ENCODE data around the gene ASCC3. TPM values are rescaled to one million over a fixed set of nuclear protein-coding genes. Genes with fewer than 3 reads are reported as not detected.
"Not testable (repeated sequence)": the region's sequence is repeated elsewhere in the genome, so short reads cannot be mapped to it uniquely, and the experiment has no call there.

Gene ASCC3
- total RNA-seq, 4 donors from 2014 or later = 25.9 to 40.9 (median 31.3) TPM

DNA sequence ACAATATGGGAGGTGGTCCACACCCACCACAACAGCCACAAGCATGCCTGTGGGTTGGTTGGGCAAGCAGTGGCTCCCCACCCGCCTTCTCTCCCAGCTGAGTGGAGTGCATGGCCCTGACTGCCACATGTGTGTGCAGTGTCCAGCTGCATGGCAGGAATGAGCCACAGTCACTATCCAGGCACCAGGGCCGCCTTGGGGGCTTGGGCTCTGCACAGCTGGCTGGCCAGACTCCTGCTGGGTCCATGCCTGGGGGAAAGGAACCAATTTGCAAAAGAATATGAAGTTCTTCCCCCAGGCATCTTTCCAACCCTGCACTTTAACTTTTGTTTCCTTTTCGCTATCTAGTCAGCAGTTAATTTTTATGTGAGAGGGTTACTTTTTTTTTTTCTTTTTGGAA, 11.6 kb upstream of the ASCC3 start:
- WGBS = 59% methylated on average over 3 of the region's 3 CpGs
- H3K27ac ChIP-seq = no peak overlapping the region
- H3K27me3 ChIP-seq = no peaks in the 10 kb centered on the region
- H3K9me3 ChIP-seq = no peaks in the 10 kb centered on the region
- no peaks in the 10 kb centered on the region for H3K4me1 ChIP-seq
- DNase-seq (ENCODE audit: low spot score in 2 of 2) = no peak
- H3K36me3 ChIP-seq = no peaks in the 10 kb centered on the region
- TF ChIP-seq CTCF (IDR thresholded peaks at IDR 0.05) = no peak
- TF ChIP-seq POLR2AphosphoS5 (IDR thresholded peaks at IDR 0.05) = no peak
- TF ChIP-seq POLR2A (IDR thresholded peaks at IDR 0.05) = no peak
- no peak for TF ChIP-seq EP300 (IDR thresholded peaks at IDR 0.05)
- no peak overlapping the region for H3K4me3 ChIP-seq

DNA sequence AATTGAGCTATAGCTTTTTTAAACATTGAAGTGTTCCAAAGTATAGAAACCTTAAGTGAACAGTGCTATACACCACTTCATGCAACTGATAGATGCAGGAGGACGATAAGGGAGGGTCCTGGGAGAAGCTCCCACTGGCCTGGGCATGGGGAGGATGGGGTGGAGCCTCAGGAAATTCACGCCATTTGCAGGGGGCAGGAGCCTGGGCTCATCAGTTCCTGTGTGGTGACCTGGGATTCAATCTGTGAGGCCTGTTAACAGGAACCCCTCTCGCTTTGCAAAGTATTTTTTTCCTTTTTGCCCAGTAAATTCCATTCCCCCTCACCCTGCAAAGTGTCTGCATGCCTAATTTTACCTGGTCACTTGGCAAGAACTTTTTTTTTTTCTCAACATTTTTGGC, 11.0 kb upstream of the ASCC3 start:
- 80% methylated on average over 3 of the region's 3 CpGs for WGBS
- Histone ChIP-seq H3K27me3 (no peaks in the 10 kb centered on the region), H3K27ac (no peak overlapping the region), H3K4me1 (no peaks in the 10 kb centered on the region), H3K4me3 (no peak overlapping the region), H3K36me3 (no peaks in the 10 kb centered on the region), H3K9me3 (no peaks in the 10 kb centered on the region)
- no peak for DNase-seq (ENCODE audit: low spot score in 2 of 2)
- TF ChIP-seq POLR2A (IDR thresholded peaks at IDR 0.05) = no peak
- no peak for TF ChIP-seq EP300 (IDR thresholded peaks at IDR 0.05)
- TF ChIP-seq CTCF (IDR thresholded peaks at IDR 0.05) = no peak
- no peak for TF ChIP-seq POLR2AphosphoS5 (IDR thresholded peaks at IDR 0.05)

DNA sequence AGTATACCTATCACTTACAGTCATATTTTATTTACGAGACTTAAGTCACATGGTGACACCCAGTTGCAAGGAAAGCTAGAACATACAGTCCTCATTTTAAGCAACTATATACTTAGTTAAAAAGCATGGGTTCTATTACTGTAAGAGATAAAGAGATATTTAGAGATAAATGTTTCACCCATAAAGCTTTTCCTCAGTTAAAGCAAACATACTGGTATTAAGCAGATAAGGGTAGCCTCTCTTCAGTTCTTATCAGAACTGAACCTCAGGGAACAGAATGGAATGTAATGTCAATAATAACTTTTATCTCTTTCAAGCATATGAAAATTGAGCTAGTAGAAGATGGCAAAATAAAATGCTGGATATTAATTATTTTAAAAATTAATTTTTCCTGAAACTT, 9.9 kb upstream of the ASCC3 start:
- DNase-seq (ENCODE audit: low spot score in 2 of 2) = no peak
- TF ChIP-seq POLR2A (IDR thresholded peaks at IDR 0.05) (no peak), EP300 (IDR thresholded peaks at IDR 0.05) (no peak), CTCF (IDR thresholded peaks at IDR 0.05) (no peak), POLR2AphosphoS5 (IDR thresholded peaks at IDR 0.05) (no peak)
- 83% methylated on average over 1 of the region's 1 CpG for WGBS
- H3K27me3 ChIP-seq = no peaks in the 10 kb centered on the region
- no peak overlapping the region for H3K4me3 ChIP-seq
- no peaks in the 10 kb centered on the region for H3K36me3 ChIP-seq
- H3K9me3 ChIP-seq = no peaks in the 10 kb centered on the region
- H3K4me1 ChIP-seq = no peaks in the 10 kb centered on the region
- no peak overlapping the region for H3K27ac ChIP-seq

GRCh38 chr6:100890646-100891045, 9.5 kb upstream of the ASCC3 start:
- not testable (repeated sequence) for H3K9me3 ChIP-seq; H3K4me3 ChIP-seq; H3K36me3 ChIP-seq; H3K27me3 ChIP-seq; DNase-seq (ENCODE audit: low spot score in 2 of 2); H3K27ac ChIP-seq; H3K4me1 ChIP-seq
- 67% methylated on average over 1 of the region's 1 CpG for WGBS

- no peak for DNase-seq (ENCODE audit: low spot score in 2 of 2)
- H3K36me3 ChIP-seq = no peaks in the 10 kb centered on the region
- WGBS = 94% methylated on average over 13 of the region's 13 CpGs
Measured at GRCh38 chr6:100889351-100889750, 8.2 kb upstream of the ASCC3 start.

DNA sequence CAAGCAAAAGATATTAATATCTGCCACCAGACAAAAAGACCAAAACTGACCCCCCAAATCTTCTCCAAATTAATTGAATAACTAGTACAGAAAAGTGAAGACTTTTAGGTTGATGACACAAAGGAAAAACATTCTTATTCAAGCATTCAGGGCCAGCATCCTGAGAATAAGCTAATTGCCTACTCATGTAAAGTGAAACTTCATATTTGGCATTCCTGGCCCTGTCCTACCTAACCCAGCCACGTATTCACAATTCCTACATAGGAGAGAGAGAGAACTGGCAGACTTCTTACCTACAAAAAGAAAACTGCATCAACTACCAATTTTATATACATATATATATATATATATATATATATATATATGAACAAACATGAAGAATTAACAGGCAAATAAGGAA, 4.9 kb upstream of the ASCC3 start:
- no peak for DNase-seq (ENCODE audit: low spot score in 2 of 2)
- Histone ChIP-seq H3K9me3 (no peaks in the 10 kb centered on the region), H3K4me1 (peaks cover 10% of the 10 kb centered on the region), H3K27ac (no peak overlapping the region), H3K4me3 (no peak overlapping the region), H3K36me3 (no peaks in the 10 kb centered on the region), H3K27me3 (no peaks in the 10 kb centered on the region)
- 48% methylated on average over 1 of the region's 1 CpG for WGBS
- TF ChIP-seq POLR2AphosphoS5 (IDR thresholded peaks at IDR 0.05) (no peak), EP300 (IDR thresholded peaks at IDR 0.05) (no peak), CTCF (IDR thresholded peaks at IDR 0.05) (no peak), POLR2A (IDR thresholded peaks at IDR 0.05) (no peak)

More at GRCh38 chr6:100889351-100889750, 8.2 kb upstream of the ASCC3 start:
- H3K9me3 ChIP-seq = no peaks in the 10 kb centered on the region
- TF ChIP-seq POLR2AphosphoS5 (IDR thresholded peaks at IDR 0.05) = no peak
- no peak for TF ChIP-seq EP300 (IDR thresholded peaks at IDR 0.05)
- no peak for TF ChIP-seq POLR2A (IDR thresholded peaks at IDR 0.05)
- no peaks in the 10 kb centered on the region for H3K4me1 ChIP-seq
- no peak overlapping the region for H3K4me3 ChIP-seq
- no peak overlapping the region for H3K27ac ChIP-seq
- H3K27me3 ChIP-seq = no peaks in the 10 kb centered on the region
